GM23338 (cell line): ENCODE data around the gene METTL5. TPM values are rescaled to one million over a fixed set of nuclear protein-coding genes. Genes with fewer than 3 reads are reported as not detected.

ENCODE experiments used
- ATAC-seq: fragments of 200-7000 bp; cut with Tn5 transposase; 3 replicates; pipeline ENCODE4 v1.9.1; 2020
- DNase-seq: peaks from one replicate; pipeline ENCODE4 v3.0.0-alpha.2; 2015; ENCODE audit warnings: low spot score
- H2AFZ ChIP-seq: fragments of 200-600 bp; sonication (generic); 2 replicates; pipeline ENCODE4 v1.8.0; 2016; ENCODE audit warnings: antibody characterized with exemption, mild to moderate bottlenecking, moderate library complexity
- H3F3A ChIP-seq: fragments of 200-600 bp; sonication (generic); replicated peaks from 2 replicates; pipeline ENCODE4 v1.8.0; 2017; ENCODE audit warnings: antibody characterized with exemption, mixed run types, low read depth
- H3K27ac ChIP-seq: fragments of 200-600 bp; sonication (generic); 2 replicates; pipeline ENCODE4 v1.6.1; 2016; ENCODE audit warnings: low read depth
- H3K27me3 ChIP-seq: fragments of 200-600 bp; sonication (generic); 2 replicates; pipeline ENCODE4 v1.8.0; 2016; ENCODE audit warnings: mild to moderate bottlenecking, mixed run types, moderate library complexity; ENCODE audit not compliant: insufficient read depth
- H3K36me3 ChIP-seq: fragments of 200-600 bp; sonication (generic); 2 replicates; pipeline ENCODE4 v1.8.0; 2016; ENCODE audit warnings: mild to moderate bottlenecking; ENCODE audit not compliant: insufficient read depth
- H3K4me1 ChIP-seq: fragments of 200-600 bp; sonication (generic); 2 replicates; pipeline ENCODE4 v1.8.0; 2016; ENCODE audit warnings: mild to moderate bottlenecking, moderate library complexity; ENCODE audit not compliant: insufficient read depth
- H3K4me2 ChIP-seq: fragments of 200-600 bp; sonication (generic); 2 replicates; pipeline ENCODE4 v1.7.1; 2017; ENCODE audit warnings: mixed run types
- H3K4me3 ChIP-seq: fragments of 200-600 bp; sonication (generic); 2 replicates; pipeline ENCODE4 v1.6.1; 2016; ENCODE audit warnings: mixed run types
- H3K79me2 ChIP-seq: fragments of 200-600 bp; sonication (generic); replicated peaks from 2 replicates; pipeline ENCODE4 v1.8.0; 2017; ENCODE audit warnings: mild to moderate bottlenecking; ENCODE audit not compliant: insufficient read depth
- H3K9me2 ChIP-seq: fragments of 200-600 bp; sonication (generic); 2 replicates; pipeline ENCODE4 v1.8.0; 2017; ENCODE audit not compliant: insufficient read depth
- H4K20me1 ChIP-seq: fragments of 200-600 bp; sonication (generic); replicated peaks from 2 replicates; pipeline ENCODE4 v1.8.0; 2017; ENCODE audit warnings: mild to moderate bottlenecking; ENCODE audit not compliant: insufficient read depth
- H3K27ac Mint-ChIP-seq: 2 replicates; pipeline ENCODE4 v1.8.0; 2020; ENCODE audit warnings: inconsistent platforms, mild to moderate bottlenecking, moderate library complexity, mixed read lengths
- H3K27me3 Mint-ChIP-seq: 3 replicates; pipeline ENCODE4 v1.8.0; 2022; ENCODE audit warnings: low read depth, mild to moderate bottlenecking, moderate library complexity, mixed read lengths, inconsistent platforms; ENCODE audit not compliant: insufficient read depth, poor library complexity
- H3K36me3 Mint-ChIP-seq: 3 replicates; pipeline ENCODE4 v1.8.0; 2021; ENCODE audit warnings: low read depth, mild to moderate bottlenecking, inconsistent platforms, moderate library complexity, mixed read lengths
- H3K4me1 Mint-ChIP-seq: 3 replicates; pipeline ENCODE4 v1.8.0; 2020; ENCODE audit warnings: mild to moderate bottlenecking, inconsistent platforms, mixed read lengths
- H3K4me3 Mint-ChIP-seq: 3 replicates; pipeline ENCODE4 v1.8.0; 2021; ENCODE audit warnings: moderate library complexity, mild to moderate bottlenecking, inconsistent platforms, mixed read lengths
- H3K9me3 Mint-ChIP-seq: 3 replicates; pipeline ENCODE4 v1.8.0; 2020; ENCODE audit warnings: moderate library complexity, mild to moderate bottlenecking, inconsistent platforms, mixed read lengths
- CREB1 ChIP-seq: fragments of 250-450 bp; sonication (Bioruptor Pico); IDR thresholded peaks from 2 replicates; pipeline ENCODE4 v1.5.0; 2020; ENCODE audit warnings: low read depth, mild to moderate bottlenecking, moderate library complexity
- CTCF ChIP-seq, 2 experiments: fragments of 200-600 bp in 1 of 2; sonication (generic) in 1 of 2; conservative IDR thresholded peaks; 2 replicates each; pipeline versions ENCODE4 v1.5.1 to v1.6.1; 2016 to 2017; ENCODE audit warnings: antibody characterized with exemption in 2 of 2, low read depth in 2 of 2, mild to moderate bottlenecking in 2 of 2, moderate library complexity in 1 of 2
- ETS1 ChIP-seq: IDR thresholded peaks from 2 replicates; pipeline ENCODE4 v1.6.1; 2016; ENCODE audit warnings: antibody characterized with exemption
- EZH2 ChIP-seq: fragments of 200-600 bp; sonication (generic); IDR thresholded peaks from one replicate; pipeline ENCODE4 v1.8.0; 2017; ENCODE audit warnings: antibody characterized with exemption, mild to moderate bottlenecking, low read depth; ENCODE audit not compliant: unreplicated experiment
- EZH2phosphoT487 ChIP-seq: fragments of 200-600 bp; sonication (generic); IDR thresholded peaks from one replicate; pipeline ENCODE4 v1.8.1; 2018; ENCODE audit warnings: antibody characterized with exemption; ENCODE audit not compliant: unreplicated experiment
- JUNB ChIP-seq: IDR thresholded peaks from one replicate; pipeline ENCODE4 v1.6.1; 2016; ENCODE audit warnings: antibody characterized with exemption; ENCODE audit not compliant: unreplicated experiment
- NANOG ChIP-seq: IDR thresholded peaks from 2 replicates; pipeline ENCODE4 v1.6.1; 2016; ENCODE audit warnings: antibody characterized with exemption, borderline replicate concordance
- POLR2AphosphoS5 ChIP-seq: IDR thresholded peaks from 2 replicates; pipeline ENCODE4 v1.6.1; 2016; ENCODE audit warnings: antibody characterized with exemption, low read depth
- REST ChIP-seq: IDR thresholded peaks from one replicate; pipeline ENCODE4 v1.6.1; 2018; ENCODE audit warnings: antibody characterized with exemption; ENCODE audit not compliant: unreplicated experiment
- STAT1 ChIP-seq: IDR thresholded peaks from one replicate; pipeline ENCODE4 v1.6.1; 2016; ENCODE audit warnings: antibody characterized with exemption; ENCODE audit not compliant: unreplicated experiment
- ZNF114 ChIP-seq: fragments of 250-450 bp; sonication (Bioruptor Pico); IDR thresholded peaks from 2 replicates; pipeline ENCODE4 v1.5.0; 2020; ENCODE audit warnings: mild to moderate bottlenecking, moderate library complexity
- ZNF331 ChIP-seq: fragments of 250-450 bp; sonication (Bioruptor Pico); IDR thresholded peaks from 2 replicates; pipeline ENCODE4 v1.5.0; 2020; ENCODE audit warnings: low read depth, mild to moderate bottlenecking, moderate library complexity
- ZNF462 ChIP-seq: fragments of 250-450 bp; sonication (Bioruptor Pico); IDR thresholded peaks from 2 replicates; pipeline ENCODE4 v1.5.0; 2020; ENCODE audit warnings: mild to moderate bottlenecking, moderate library complexity
- polyA plus RNA-seq: library from polyadenylated mRNA; unstranded; fragments of >200 nt; fragmentation: Nextera tagmentation; extraction: Ambion mirVana; gene quantifications from 2 replicates; pipeline ENCODE4 v1.2.1, GENCODE V29; 2016
- total RNA-seq: library from RNA; depleted of rRNA; stranded (reverse); fragments of >200 nt; shearing (Covaris generic); gene quantifications from 2 replicates; pipeline ENCODE4 v1.2.3, GENCODE V29; 2014

The METTL5 gene
- total and polyA plus RNA-seq, 2 experiments from 2014 or later: 74.8 to 233 TPM

- Histone ChIP-seq H3K4me3 (no peak overlapping the region), H3K9me2 (0 out of 2 replicates have a peak, but pooled peaks cover 5% of the 10 kb centered on the region), H3K79me2 (peaks cover 38% of the 10 kb centered on the region), H3F3A (no peaks in the 10 kb centered on the region), H3K4me1 (peaks cover 13% of the 10 kb centered on the region; the same call in 1 of the 2 replicates), H3K4me2 (no peak overlapping the region), H3K27me3 (no peaks in the 10 kb centered on the region), H3K36me3 (no peaks in the 10 kb centered on the region), H4K20me1 (no peaks in the 10 kb centered on the region), H2AFZ (no peak overlapping the region), H3K27ac (no peak overlapping the region)
- Mint-ChIP-seq H3K27ac (no peak overlapping the region), H3K27me3 (no peaks in the 10 kb centered on the region), H3K4me1 (peaks cover 19% of the 10 kb centered on the region), H3K9me3 (peaks cover 11% of the 10 kb centered on the region; the same call in 2 of the 3 replicates), H3K4me3 (no peak overlapping the region), H3K36me3 (peaks cover 21% of the 10 kb centered on the region; the same call in 2 of the 3 replicates)
- ATAC-seq (no peak), DNase-seq (no peak)
- TF ChIP-seq ZNF331 (CRISPR knock-in tag) (no peak), ETS1 (no peak), REST (no peak), JUNB (no peak), NANOG (no peak), CREB1 (no peak), POLR2AphosphoS5 (no peak), CTCF (conservative IDR thresholded peaks at IDR 0.05; ENCODE audit: low read depth in 2 of 2) (no peak), EZH2 (no peak), EZH2phosphoT487 (no peak), ZNF462 (CRISPR knock-in tag) (no peak), ZNF114 (CRISPR knock-in tag) (no peak), STAT1 (no peak)
Measured at GRCh38 chr2:169860149-169860548, 35.4 kb upstream of the METTL5 start.
